Measurements from ENCODE around the gene NDUFC1. TPM values are rescaled to one million over a fixed set of nuclear protein-coding genes. Genes with fewer than 3 reads are reported as not detected.

NDUFC1 gene
- total RNA-seq, 1 experiment from 2014 or later: 56.5 TPM

GRCh38 chr4:139274790-139275189 lies 27.5 kb downstream of the NDUFC1 start:
- no peaks in the 10 kb centered on the region for H3K9me3 ChIP-seq (ENCODE audit: control insufficient read depth, insufficient read depth, low read depth, low read length)
- DNase-seq (ENCODE audit: low read depth, low spot score): no peak
- in situ Hi-C loops (cut with HindIII; ENCODE audit: low pct_unique_long_range_greater_than_20kb, low sequenced_read_pairs): no loop called here
- no peaks in the 10 kb centered on the region for H3K36me3 ChIP-seq (ENCODE audit: control insufficient read depth, insufficient read depth, low read length)
- ATAC-seq: no peak
- TF ChIP-seq POLR2AphosphoS5 (IDR thresholded peaks at IDR 0.05; ENCODE audit: low read depth, low read length) (no peak), TCF7L2 (IDR thresholded peaks at IDR 0.05; ENCODE audit: low read depth, low read length) (no peak), REST (IDR thresholded peaks at IDR 0.05; ENCODE audit: insufficient read depth in 1 of 2, low read depth in 2 of 2, low read length in 1 of 2) (no peak), SIN3A (IDR thresholded peaks at IDR 0.05; ENCODE audit: borderline replicate concordance, insufficient read depth, low read depth, low read length) (no peak), CTCF (IDR thresholded peaks at IDR 0.05) (no peak)
- H3K27me3 ChIP-seq (ENCODE audit: control insufficient read depth, insufficient read depth, low read length): no peaks in the 10 kb centered on the region
- ChIA-PET POLR2A (interaction anchor here (0.7 kb wide), 1 partner anchor 55 kb away, joined by 4 read pairs; no protein-coding TSS in a partner anchor), CTCF (no interaction called here)
- H3K4me1 ChIP-seq (ENCODE audit: control insufficient read depth, insufficient read depth, low read length): no peaks in the 10 kb centered on the region
- no peak overlapping the region for H3K4me3 ChIP-seq (ENCODE audit: low read depth in 2 of 2, low read length in 2 of 2)
- intact Hi-C loops (cut with micrococcal nuclease; ENCODE audit: unreplicated experiment): loop anchor here (10.0 kb wide), 1 partner anchor 50 kb away; no protein-coding TSS in a partner anchor
- H3K27ac ChIP-seq (ENCODE audit: low read length): no peak overlapping the region
- BruUV-seq (replicated peaks): no TSS peak

- in situ Hi-C loops (cut with HindIII; ENCODE audit: low pct_unique_long_range_greater_than_20kb, low sequenced_read_pairs) (no loop called here), intact Hi-C loops (cut with micrococcal nuclease; ENCODE audit: unreplicated experiment) (loop anchor here (10.0 kb wide), 1 partner anchor 49 kb away; no protein-coding TSS in a partner anchor)
- DNase-seq (ENCODE audit: low read depth, low spot score) (no peak), ATAC-seq (no peak)
- ChIA-PET CTCF (no interaction called here), POLR2A (no interaction called here)
- TF ChIP-seq POLR2AphosphoS5 (IDR thresholded peaks at IDR 0.05; ENCODE audit: low read depth, low read length): no peak
- no peak for TF ChIP-seq CTCF (IDR thresholded peaks at IDR 0.05)
- no peak for TF ChIP-seq SIN3A (IDR thresholded peaks at IDR 0.05; ENCODE audit: borderline replicate concordance, insufficient read depth, low read depth, low read length)
- no peak for TF ChIP-seq TCF7L2 (IDR thresholded peaks at IDR 0.05; ENCODE audit: low read depth, low read length)
- TF ChIP-seq REST (IDR thresholded peaks at IDR 0.05; ENCODE audit: insufficient read depth in 1 of 2, low read depth in 2 of 2, low read length in 1 of 2): no peak
- H3K27ac ChIP-seq (ENCODE audit: low read length): no peak overlapping the region
- H3K4me3 ChIP-seq (ENCODE audit: low read depth in 2 of 2, low read length in 2 of 2): no peak overlapping the region
- no peaks in the 10 kb centered on the region for H3K36me3 ChIP-seq (ENCODE audit: control insufficient read depth, insufficient read depth, low read length)
- no peaks in the 10 kb centered on the region for H3K4me1 ChIP-seq (ENCODE audit: control insufficient read depth, insufficient read depth, low read length)
- no TSS peak for BruUV-seq (replicated peaks)
- H3K27me3 ChIP-seq (ENCODE audit: control insufficient read depth, insufficient read depth, low read length): no peaks in the 10 kb centered on the region
- no peaks in the 10 kb centered on the region for H3K9me3 ChIP-seq (ENCODE audit: control insufficient read depth, insufficient read depth, low read depth, low read length)
Observed at GRCh38 chr4:139273835-139274234, 28.4 kb downstream of the NDUFC1 start.

Measured in Panc1 (cell line).